OCI-LY3 (cell line): Measurements from ENCODE around the gene RELCH.

Source experiments
- CTCF ChIP-seq: fragments of 200-600, 300-600 bp; sonication (generic); IDR thresholded peaks from 2 replicates; pipeline ENCODE4 v1.5.1; 2014; ENCODE audit warnings: antibody characterized with exemption, low read length, low read depth
- EZH2phosphoT487 ChIP-seq: fragments of 200-600 bp; shearing (Covaris generic); IDR thresholded peaks from 2 replicates; pipeline ENCODE4 v1.6.1; 2018; ENCODE audit warnings: antibody characterized with exemption, mixed run types, low read depth

- TF ChIP-seq CTCF = no peak
- no peak for TF ChIP-seq EZH2phosphoT487
Observed at GRCh38 chr18:62198259-62198658, 11.2 kb downstream of the RELCH start.
